H1 (cell line): ENCODE results near the gene MRPS31.

Source experiments
- CHD2 ChIP-seq: IDR thresholded peaks from 2 replicates; pipeline ENCODE4 v1.6.1; 2012; ENCODE audit warnings: low read length, improper control_type of control experiment
- EP300 ChIP-seq, 2 experiments: IDR thresholded peaks; 1 replicate in 1 of 2; 2 replicates in 1 of 2; pipeline ENCODE4 v1.6.1; 2011 to 2012; ENCODE audit warnings: low read depth in 2 of 2, low read length in 2 of 2, mild to moderate bottlenecking in 2 of 2, borderline replicate concordance in 1 of 2, inconsistent platforms in 1 of 2, moderate library complexity in 1 of 2
- JUN ChIP-seq: IDR thresholded peaks from 2 replicates; pipeline ENCODE4 v1.6.1; 2011; ENCODE audit warnings: low read depth, mild to moderate bottlenecking, improper control_type of control experiment, low read length
- NRF1 ChIP-seq: IDR thresholded peaks from 2 replicates; pipeline ENCODE4 v1.6.1; 2011; ENCODE audit warnings: mild to moderate bottlenecking, low read depth, low read length, improper control_type of control experiment
- RAD21 ChIP-seq, 2 experiments: IDR thresholded peaks in 1 of 2; conservative IDR thresholded peaks in 1 of 2; 2 replicates each; pipeline ENCODE4 v1.6.1; 2011; ENCODE audit warnings: low read depth in 2 of 2, low read length in 2 of 2, improper control_type of control experiment in 1 of 2, inconsistent platforms in 1 of 2, mild to moderate bottlenecking in 1 of 2, moderate library complexity in 1 of 2
- RFX5 ChIP-seq: IDR thresholded peaks from 2 replicates; pipeline ENCODE4 v1.6.1; 2011; ENCODE audit warnings: low read depth, low read length, improper control_type of control experiment, borderline replicate concordance
- SIN3A ChIP-seq, 2 experiments: IDR thresholded peaks in 1 of 2; conservative IDR thresholded peaks in 1 of 2; 2 replicates each; pipeline ENCODE4 v1.6.1; 2011 to 2012; ENCODE audit warnings: low read length in 2 of 2, improper control_type of control experiment in 1 of 2, low read depth in 1 of 2, mild to moderate bottlenecking in 1 of 2
- SP1 ChIP-seq: IDR thresholded peaks from 2 replicates; pipeline ENCODE4 v1.6.1; 2011; ENCODE audit warnings: low read depth, low read length
- YY1 ChIP-seq: IDR thresholded peaks from 2 replicates; pipeline ENCODE4 v1.6.1; 2011; ENCODE audit warnings: low read depth, mild to moderate bottlenecking, low read length
- ZNF274 ChIP-seq: IDR thresholded peaks from 2 replicates; pipeline ENCODE4 v1.7.0; 2012; ENCODE audit warnings: low read length, borderline replicate concordance; ENCODE audit errors: extremely low read depth
- TF ChIP-seq, protein P1 (sequence below), 3 experiments: IDR thresholded peaks; 1 replicate in 2 of 3; 2 replicates in 1 of 3; pipeline versions ENCODE4 v1.5.1 to v1.6.1; 2011; ENCODE audit warnings: low read length in 3 of 3, mild to moderate bottlenecking in 3 of 3, inconsistent platforms in 2 of 3, low read depth in 1 of 3, moderate library complexity in 1 of 3; ENCODE audit not compliant: insufficient read depth in 1 of 3; ENCODE audit errors: control extremely low read depth in 1 of 3

- TF ChIP-seq ZNF274 (no peak), JUN (no peak), RFX5 (no peak), NRF1 (no peak), RAD21 (IDR thresholded peaks at IDR 0.05 in 1 of 2, conservative IDR thresholded peaks at IDR 0.05 in 1 of 2; ENCODE audit: low read depth in 2 of 2, low read length in 2 of 2) (no peak), YY1 (no peak), SIN3A (conservative IDR thresholded peaks at IDR 0.05 in 1 of 2, IDR thresholded peaks at IDR 0.05 in 1 of 2; ENCODE audit: low read depth in 1 of 2, low read length in 2 of 2) (no peak), SP1 (no peak), CHD2 (no peak), EP300 (IDR thresholded peaks at IDR 0.05; ENCODE audit: borderline replicate concordance in 1 of 2, low read depth in 2 of 2, low read length in 2 of 2) (no peak)
- TF ChIP-seq, protein P1, sequence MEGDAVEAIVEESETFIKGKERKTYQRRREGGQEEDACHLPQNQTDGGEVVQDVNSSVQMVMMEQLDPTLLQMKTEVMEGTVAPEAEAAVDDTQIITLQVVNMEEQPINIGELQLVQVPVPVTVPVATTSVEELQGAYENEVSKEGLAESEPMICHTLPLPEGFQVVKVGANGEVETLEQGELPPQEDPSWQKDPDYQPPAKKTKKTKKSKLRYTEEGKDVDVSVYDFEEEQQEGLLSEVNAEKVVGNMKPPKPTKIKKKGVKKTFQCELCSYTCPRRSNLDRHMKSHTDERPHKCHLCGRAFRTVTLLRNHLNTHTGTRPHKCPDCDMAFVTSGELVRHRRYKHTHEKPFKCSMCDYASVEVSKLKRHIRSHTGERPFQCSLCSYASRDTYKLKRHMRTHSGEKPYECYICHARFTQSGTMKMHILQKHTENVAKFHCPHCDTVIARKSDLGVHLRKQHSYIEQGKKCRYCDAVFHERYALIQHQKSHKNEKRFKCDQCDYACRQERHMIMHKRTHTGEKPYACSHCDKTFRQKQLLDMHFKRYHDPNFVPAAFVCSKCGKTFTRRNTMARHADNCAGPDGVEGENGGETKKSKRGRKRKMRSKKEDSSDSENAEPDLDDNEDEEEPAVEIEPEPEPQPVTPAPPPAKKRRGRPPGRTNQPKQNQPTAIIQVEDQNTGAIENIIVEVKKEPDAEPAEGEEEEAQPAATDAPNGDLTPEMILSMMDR (IDR thresholded peaks at IDR 0.05; ENCODE audit: control extremely low read depth in 1 of 3, insufficient read depth in 1 of 3, low read depth in 1 of 3, low read length in 3 of 3) = no peak
These were observed 5.4 kb downstream of the MRPS31 start for GRCh38 chr13:40765602-40766001.
